Activated CD4-positive, alpha-beta memory T cell treated with anti-CD3 and anti-CD28 coated beads for 36 hours (primary cell): ENCODE measurements around the gene PPP1R27. TPM values are rescaled to one million over a fixed set of nuclear protein-coding genes. Genes with fewer than 3 reads are reported as not detected.

Experiments used
- CTCF ChIA-PET: fragments of 350-600 bp; sonication (Branson Sonifier 250); formaldehyde crosslinking; loops from one replicate; lab custom pipeline; 2021; ENCODE audit warnings: antibody characterized with exemption, inconsistent platforms; lab: Charles Lee
- POLR2A ChIA-PET: fragments of 350-600 bp; sonication (Branson Sonifier 250); formaldehyde crosslinking; loops from one replicate; lab custom pipeline; 2021; ENCODE audit warnings: antibody characterized with exemption; lab: Charles Lee
- DNase-seq: peaks from one replicate; pipeline ENCODE4 v3.0.0-alpha.2; 2020
- H3K27ac Mint-ChIP-seq: one replicate; pipeline ENCODE4 v1.8.0; 2021; ENCODE audit warnings: mixed read lengths
- H3K27me3 Mint-ChIP-seq: one replicate; pipeline ENCODE4 v1.8.0; 2021; ENCODE audit warnings: mixed read lengths
- H3K36me3 Mint-ChIP-seq: one replicate; pipeline ENCODE4 v1.8.0; 2021; ENCODE audit warnings: mixed read lengths
- H3K4me1 Mint-ChIP-seq: one replicate; pipeline ENCODE4 v1.8.0; 2021; ENCODE audit warnings: low read depth, mixed read lengths
- H3K4me3 Mint-ChIP-seq: one replicate; pipeline ENCODE4 v1.8.0; 2021; ENCODE audit warnings: mild to moderate bottlenecking, mixed read lengths
- H3K9me3 Mint-ChIP-seq: one replicate; pipeline ENCODE4 v1.8.0; 2021; ENCODE audit warnings: mixed read lengths
- intact Hi-C: fragments of 100-400 bp; cut with micrococcal nuclease; formaldehyde crosslinking; loops from one replicate; pipeline ENCODE4 v1.15.1; 2023
- total RNA-seq, 2 experiments: library from RNA; stranded (reverse); gene quantifications; one replicate each; pipeline ENCODE4 v1.2.3, GENCODE V29; 2021

The PPP1R27 gene
- total RNA-seq, 2 experiments from 2014 or later = not detected

- no peaks in the 10 kb centered on the region for H3K9me3 Mint-ChIP-seq
- POLR2A ChIA-PET = interaction anchor here (0.8 to 2.7 kb wide), 9 partner anchors 17 to 168 kb away, joined by 3 to 14 read pairs (median 5); partner anchors contain the start of genes ARL16, CCDC137, HGS and MAFG
- H3K36me3 Mint-ChIP-seq = peaks cover 6% of the 10 kb centered on the region
- H3K4me1 Mint-ChIP-seq = peaks cover 18% of the 10 kb centered on the region
- CTCF ChIA-PET = interaction anchor here (0.6 to 1.5 kb wide), 4 partner anchors 16 to 189 kb away, joined by 3 to 4 read pairs (median 4); partner anchors contain the start of genes CENPX and LRRC45
- H3K4me3 Mint-ChIP-seq = peak overlapping the region; percentile 81
- no peaks in the 10 kb centered on the region for H3K27me3 Mint-ChIP-seq
- no peak for DNase-seq
- H3K27ac Mint-ChIP-seq = peak overlapping the region; percentile 80
- intact Hi-C loops = loop anchor here (1.0 to 5.0 kb wide), 3 partner anchors 11 to 38 kb away; partner anchors contain the start of genes ARHGDIA and P4HB
These were observed 674 bp downstream of the PPP1R27 start for GRCh38 chr17:81833921-81834830.

GRCh38 chr17:81833160-81833920 is 1.5 kb downstream of the PPP1R27 start, which contains the start of gene MCRIP1:
TSS of gene MCRIP1 (minus strand) at chr17:81833291. CDS start at chr17:81824506, 8,785 bp downstream.
- Mint-ChIP-seq H3K27ac (peak within 1 kb of the TSS; percentile 96), H3K4me1 (peaks cover 20% of the 10 kb centered on the region), H3K27me3 (no peaks in the 10 kb centered on the region), H3K4me3 (peak within 1 kb of the TSS; percentile 97), H3K9me3 (no peaks in the 10 kb centered on the region), H3K36me3 (peaks cover 6% of the 10 kb centered on the region)
- ChIA-PET CTCF (interaction anchor here (0.6 to 1.5 kb wide), 3 partner anchors 15 to 190 kb away, joined by 3 to 4 read pairs (median 4); partner anchors contain the start of genes CENPX and LRRC45), POLR2A (interaction anchor here (0.8 to 2.7 kb wide), 11 partner anchors 18 to 167 kb away, joined by 3 to 14 read pairs (median 5); partner anchors contain the start of genes ARL16, CCDC137, HGS and MAFG)
- intact Hi-C loops = loop anchor here (1.0 to 5.0 kb wide), 2 partner anchors 27 to 39 kb away; partner anchors contain the start of genes ARHGDIA and P4HB
- peak; percentile 97 for DNase-seq

GRCh38 chr17:81832608-81833159 is 2.2 kb downstream of the PPP1R27 start:
- Mint-ChIP-seq H3K9me3 (no peaks in the 10 kb centered on the region), H3K27me3 (no peaks in the 10 kb centered on the region), H3K4me3 (peak overlapping the region; percentile 97), H3K27ac (peak overlapping the region; percentile 96), H3K36me3 (peaks cover 6% of the 10 kb centered on the region), H3K4me1 (peaks cover 21% of the 10 kb centered on the region)
- intact Hi-C loops = loop anchor here (1.0 to 5.0 kb wide), 2 partner anchors 28 to 40 kb away; partner anchors contain the start of genes ARHGDIA and P4HB
- peak; percentile 69 for DNase-seq
- ChIA-PET POLR2A (interaction anchor here (1.1 to 2.7 kb wide), 9 partner anchors 26 to 167 kb away, joined by 3 to 14 read pairs (median 5); partner anchors contain the start of genes ARL16, CCDC137, HGS and MAFG), CTCF (interaction anchor here (1.0 to 1.5 kb wide), 2 partner anchors 37 to 98 kb away, joined by 3 to 4 read pairs; no protein-coding TSS in a partner anchor)

GRCh38 chr17:81831957-81832607 is 2.8 kb downstream of the PPP1R27 start:
- peak; percentile 75 for DNase-seq
- ChIA-PET CTCF (interaction anchor here (1.0 kb wide), 2 partner anchors 37 to 102 kb away, joined by 3 read pairs; no protein-coding TSS in a partner anchor), POLR2A (interaction anchor here (0.5 to 2.7 kb wide), 5 partner anchors 16 to 166 kb away, joined by 3 to 14 read pairs (median 6); partner anchors contain the start of genes ARL16, CCDC137, HGS and OXLD1)

GRCh38 chr17:81831563-81831956 is 3.3 kb downstream of the PPP1R27 start:
- peak; percentile 44 for DNase-seq
- H3K9me3 Mint-ChIP-seq = no peaks in the 10 kb centered on the region
- H3K4me1 Mint-ChIP-seq = peaks cover 21% of the 10 kb centered on the region
- intact Hi-C loops = loop anchor here (5.0 kb wide), 1 partner anchor 41 kb away; the partner anchor contains the start of gene ARHGDIA
- no peaks in the 10 kb centered on the region for H3K27me3 Mint-ChIP-seq
- POLR2A ChIA-PET = interaction anchor here (0.5 to 2.7 kb wide), 2 partner anchors 16 to 38 kb away, joined by 3 to 14 read pairs; no protein-coding TSS in a partner anchor
- peak overlapping the region; percentile 96 for H3K27ac Mint-ChIP-seq
- CTCF ChIA-PET = interaction anchor here (1.0 kb wide), 1 partner anchor 101 kb away, joined by 3 read pairs; no protein-coding TSS in a partner anchor
- H3K36me3 Mint-ChIP-seq = peaks cover 6% of the 10 kb centered on the region
- peak overlapping the region; percentile 97 for H3K4me3 Mint-ChIP-seq

More at GRCh38 chr17:81831957-81832607, 2.8 kb downstream of the PPP1R27 start:
- intact Hi-C loops = loop anchor here (5.0 kb wide), 1 partner anchor 40 kb away; the partner anchor contains the start of gene ARHGDIA
- Mint-ChIP-seq H3K27me3 (no peaks in the 10 kb centered on the region), H3K4me1 (peaks cover 21% of the 10 kb centered on the region), H3K9me3 (no peaks in the 10 kb centered on the region), H3K27ac (peak overlapping the region; percentile 96), H3K36me3 (peaks cover 6% of the 10 kb centered on the region), H3K4me3 (peak overlapping the region; percentile 97)

- Mint-ChIP-seq H3K36me3 (peaks cover 6% of the 10 kb centered on the region), H3K4me3 (no peak overlapping the region), H3K27me3 (no peaks in the 10 kb centered on the region), H3K4me1 (peaks cover 25% of the 10 kb centered on the region), H3K9me3 (no peaks in the 10 kb centered on the region), H3K27ac (no peak overlapping the region)
- ChIA-PET POLR2A (no interaction called here), CTCF (no interaction called here)
- intact Hi-C loops = loop anchor here (5.0 kb wide), 1 partner anchor 42 kb away; the partner anchor contains the start of gene ARHGDIA
- no peak for DNase-seq
These were observed 5.0 kb downstream of the PPP1R27 start for GRCh38 chr17:81829858-81830257.

- ChIA-PET POLR2A (no interaction called here), CTCF (no interaction called here)
- intact Hi-C loops = no loop called here
- Mint-ChIP-seq H3K36me3 (peaks cover 7% of the 10 kb centered on the region), H3K27me3 (no peaks in the 10 kb centered on the region), H3K4me1 (peaks cover 25% of the 10 kb centered on the region), H3K4me3 (no peak overlapping the region), H3K9me3 (no peaks in the 10 kb centered on the region), H3K27ac (no peak overlapping the region)
- no peak for DNase-seq
These were observed 6.2 kb downstream of the PPP1R27 start for GRCh38 chr17:81828656-81829055.

- ChIA-PET CTCF (interaction anchor here (1.5 kb wide), 1 partner anchor 225 kb away, joined by 3 read pairs; no protein-coding TSS in a partner anchor), POLR2A (no interaction called here)
- intact Hi-C loops = no loop called here
- DNase-seq = no peak
- Mint-ChIP-seq H3K4me3 (no peak overlapping the region), H3K27me3 (no peaks in the 10 kb centered on the region), H3K36me3 (peaks cover 5% of the 10 kb centered on the region), H3K4me1 (peaks cover 12% of the 10 kb centered on the region), H3K9me3 (no peaks in the 10 kb centered on the region), H3K27ac (no peak overlapping the region)
These were observed 8.9 kb downstream of the PPP1R27 start for GRCh38 chr17:81825841-81826466.

- no peak for DNase-seq
- Mint-ChIP-seq H3K36me3 (peaks cover 5% of the 10 kb centered on the region), H3K27me3 (no peaks in the 10 kb centered on the region), H3K4me1 (peaks cover 7% of the 10 kb centered on the region), H3K27ac (no peak overlapping the region), H3K4me3 (no peak overlapping the region), H3K9me3 (no peaks in the 10 kb centered on the region)
- ChIA-PET POLR2A (no interaction called here), CTCF (no interaction called here)
- intact Hi-C loops = no loop called here
These were observed 10.3 kb downstream of the PPP1R27 start for GRCh38 chr17:81824595-81824994.
